KMS-11 (cell line): ENCODE results near the gene TOP1.
"Not testable (repeated sequence)": the region's sequence is repeated elsewhere in the genome, so short reads cannot be mapped to it uniquely, and the experiment has no call there.

ENCODE experiments used
- H2AFZ ChIP-seq: fragments of 200-600 bp; sonication (generic); 2 replicates; pipeline ENCODE4 v1.6.1; 2016; ENCODE audit warnings: antibody characterized with exemption, mixed run types, low read depth
- H3K27ac ChIP-seq: fragments of 200-600 bp; sonication (generic); 2 replicates; pipeline ENCODE4 v1.6.1; 2016; ENCODE audit warnings: mild to moderate bottlenecking, mixed run types
- H3K27me3 ChIP-seq: fragments of 200-600 bp; sonication (generic); 2 replicates; pipeline ENCODE4 v1.6.1; 2017; ENCODE audit warnings: mild to moderate bottlenecking, low read depth, mixed run types, moderate library complexity; ENCODE audit not compliant: insufficient read depth
- H3K36me3 ChIP-seq: fragments of 200-600 bp; sonication (generic); 2 replicates; pipeline ENCODE4 v1.6.1; 2017; ENCODE audit warnings: mild to moderate bottlenecking, mixed run types; ENCODE audit not compliant: insufficient read depth
- H3K4me1 ChIP-seq: fragments of 200-600 bp; sonication (generic); 2 replicates; pipeline ENCODE4 v1.6.1; 2016; ENCODE audit warnings: mild to moderate bottlenecking, low read depth, mixed run types; ENCODE audit not compliant: poor library complexity, severe bottlenecking
- H3K4me2 ChIP-seq: fragments of 200-600 bp; sonication (generic); 2 replicates; pipeline ENCODE4 v1.7.0; 2016; ENCODE audit warnings: mild to moderate bottlenecking, mixed run types
- H3K4me3 ChIP-seq: fragments of 200-600 bp; sonication (generic); IDR thresholded peaks from 2 replicates; pipeline ENCODE4 v1.6.1; 2017; ENCODE audit warnings: low read depth, low read length, mixed read lengths; ENCODE audit not compliant: insufficient read depth
- H3K79me2 ChIP-seq: fragments of 200-600 bp; sonication (generic); 2 replicates; pipeline ENCODE4 v1.6.1; 2016; ENCODE audit warnings: low read depth, mixed run types; ENCODE audit not compliant: insufficient read depth
- H3K9ac ChIP-seq: fragments of 200-600 bp; sonication (generic); 2 replicates; pipeline ENCODE4 v1.6.1; 2016; ENCODE audit warnings: mild to moderate bottlenecking, mixed run types
- H4K20me1 ChIP-seq: fragments of 200-600 bp; sonication (generic); 2 replicates; pipeline ENCODE4 v1.6.1; 2016; ENCODE audit warnings: mild to moderate bottlenecking, mixed run types; ENCODE audit not compliant: insufficient read depth
- CTCF ChIP-seq: fragments of 200-600 bp; sonication (generic); conservative IDR thresholded peaks from 2 replicates; pipeline ENCODE4 v1.6.1; 2017; ENCODE audit warnings: low read depth, mild to moderate bottlenecking, antibody characterized with exemption, low read length, moderate library complexity, mixed read lengths

Gene TOP1

DNA sequence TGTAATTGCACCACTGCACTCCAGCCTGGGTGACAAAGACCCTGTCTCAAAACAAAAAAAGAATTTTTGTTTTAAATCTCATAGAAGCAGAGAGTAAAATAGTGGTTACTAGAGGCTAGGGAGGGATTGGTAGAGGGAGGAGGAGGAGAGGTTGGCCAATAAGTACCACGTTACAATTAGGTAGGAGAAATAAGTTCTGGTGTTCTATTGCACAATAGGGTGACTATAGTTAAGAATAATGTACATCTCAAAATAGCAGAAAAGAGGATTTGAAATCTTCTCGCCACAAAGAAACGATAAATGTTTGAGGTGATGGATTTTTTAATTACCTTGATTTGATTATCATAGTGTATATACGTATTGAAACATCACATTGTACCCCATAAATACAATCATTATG is 27.1 kb upstream of the TOP1 start:
- H3K4me1 ChIP-seq, result peaks cover 28% of the 10 kb centered on the region
- H3K4me2 ChIP-seq, result no peak overlapping the region
- TF ChIP-seq CTCF, result no peak
- H3K27ac ChIP-seq, result no peak overlapping the region
- no peak overlapping the region for H3K9ac ChIP-seq
- no peak overlapping the region for H3K4me3 ChIP-seq
- H3K27me3 ChIP-seq, result no peaks in the 10 kb centered on the region
- H4K20me1 ChIP-seq, result no peaks in the 10 kb centered on the region
- H3K36me3 ChIP-seq, result no peaks in the 10 kb centered on the region
- H3K79me2 ChIP-seq, result no peaks in the 10 kb centered on the region
- H2AFZ ChIP-seq, result no peak overlapping the region

DNA sequence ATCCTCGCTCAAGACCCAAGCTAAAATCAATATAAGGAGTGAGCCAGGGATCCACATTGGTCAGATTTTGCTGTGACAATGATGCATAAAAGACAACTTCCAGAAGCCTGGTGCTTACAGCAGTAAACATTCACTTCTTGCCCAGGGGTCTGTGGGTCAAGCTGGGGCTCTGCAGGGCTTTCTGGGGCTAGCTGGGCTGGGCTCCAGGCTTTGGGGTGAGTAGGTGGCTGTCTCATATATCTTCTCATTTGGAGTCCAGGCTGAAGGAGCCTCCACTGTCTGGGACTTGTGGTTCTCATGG is 25.8 kb upstream of the TOP1 start:
- Histone ChIP-seq H3K36me3 (no peaks in the 10 kb centered on the region), H3K4me1 (peaks cover 39% of the 10 kb centered on the region), H4K20me1 (no peaks in the 10 kb centered on the region), H3K27ac (peak overlapping the region; percentile 85), H3K9ac (peak overlapping the region; percentile 54), H3K27me3 (no peaks in the 10 kb centered on the region), H3K4me2 (peak overlapping the region; percentile 78), H3K4me3 (no peak overlapping the region), H3K79me2 (no peaks in the 10 kb centered on the region), H2AFZ (peak overlapping the region; percentile 93)
- no peak for TF ChIP-seq CTCF

- Histone ChIP-seq H2AFZ (peak overlapping the region; percentile 93), H3K79me2 (no peaks in the 10 kb centered on the region), H3K9ac (peak overlapping the region; percentile 54), H3K27ac (peak overlapping the region; percentile 85), H3K4me3 (no peak overlapping the region), H3K4me2 (peak overlapping the region; percentile 78), H3K36me3 (no peaks in the 10 kb centered on the region), H3K27me3 (no peaks in the 10 kb centered on the region), H4K20me1 (no peaks in the 10 kb centered on the region), H3K4me1 (peaks cover 45% of the 10 kb centered on the region)
- no peak for TF ChIP-seq CTCF
Measured at GRCh38 chr20:41003143-41003935, 25.3 kb upstream of the TOP1 start.

DNA sequence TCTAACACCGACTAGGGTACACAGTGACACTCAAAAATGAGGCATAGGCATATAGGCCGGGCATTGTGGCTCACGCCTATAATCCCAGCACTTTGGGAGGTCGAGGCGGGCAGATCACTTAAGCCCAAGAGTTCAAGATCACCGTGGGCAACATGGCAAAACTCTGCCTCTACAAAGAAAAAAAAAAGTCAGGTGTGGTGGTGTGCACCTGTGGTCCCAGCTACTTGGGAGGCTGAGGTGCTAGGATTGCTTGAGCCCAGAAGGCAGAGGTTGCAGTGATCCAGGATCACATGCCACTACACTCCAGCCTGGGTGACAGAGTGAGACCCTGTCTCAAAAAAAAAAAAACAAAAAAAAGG is 24.7 kb upstream of the TOP1 start:
- not testable (repeated sequence) for H4K20me1 ChIP-seq, H3K4me3 ChIP-seq, H3K36me3 ChIP-seq, H3K27me3 ChIP-seq, H3K79me2 ChIP-seq, H3K9ac ChIP-seq
- Histone ChIP-seq H3K27ac (peak overlapping the region; percentile 85), H3K4me1 (peaks cover 48% of the 10 kb centered on the region), H3K4me2 (peak overlapping the region; percentile 78), H2AFZ (peak overlapping the region; percentile 93)

- no peaks in the 10 kb centered on the region for H3K79me2 ChIP-seq
- no peak overlapping the region for H3K27ac ChIP-seq
- H3K4me1 ChIP-seq, result peaks cover 56% of the 10 kb centered on the region
- no peaks in the 10 kb centered on the region for H4K20me1 ChIP-seq
- no peak overlapping the region for H3K4me3 ChIP-seq
- H3K36me3 ChIP-seq, result no peaks in the 10 kb centered on the region
- H3K9ac ChIP-seq, result no peak overlapping the region
- no peaks in the 10 kb centered on the region for H3K27me3 ChIP-seq
- no peak overlapping the region for H2AFZ ChIP-seq
- no peak overlapping the region for H3K4me2 ChIP-seq
- TF ChIP-seq CTCF, result no peak
Measured at GRCh38 chr20:41004531-41005360, 23.9 kb upstream of the TOP1 start.
